GM18526 (cell line): ENCODE measurements around the gene ACOX3.

Experiments used
- POLR2A ChIP-seq: IDR thresholded peaks from 3 replicates; pipeline ENCODE4 v1.6.1; 2011; ENCODE audit not compliant: insufficient read length; ENCODE audit errors: extremely low read depth

ACOX3 gene

GRCh38 chr4:8443801-8444200, 3.3 kb upstream of the ACOX3 start:
- no peak for TF ChIP-seq POLR2A

DNA sequence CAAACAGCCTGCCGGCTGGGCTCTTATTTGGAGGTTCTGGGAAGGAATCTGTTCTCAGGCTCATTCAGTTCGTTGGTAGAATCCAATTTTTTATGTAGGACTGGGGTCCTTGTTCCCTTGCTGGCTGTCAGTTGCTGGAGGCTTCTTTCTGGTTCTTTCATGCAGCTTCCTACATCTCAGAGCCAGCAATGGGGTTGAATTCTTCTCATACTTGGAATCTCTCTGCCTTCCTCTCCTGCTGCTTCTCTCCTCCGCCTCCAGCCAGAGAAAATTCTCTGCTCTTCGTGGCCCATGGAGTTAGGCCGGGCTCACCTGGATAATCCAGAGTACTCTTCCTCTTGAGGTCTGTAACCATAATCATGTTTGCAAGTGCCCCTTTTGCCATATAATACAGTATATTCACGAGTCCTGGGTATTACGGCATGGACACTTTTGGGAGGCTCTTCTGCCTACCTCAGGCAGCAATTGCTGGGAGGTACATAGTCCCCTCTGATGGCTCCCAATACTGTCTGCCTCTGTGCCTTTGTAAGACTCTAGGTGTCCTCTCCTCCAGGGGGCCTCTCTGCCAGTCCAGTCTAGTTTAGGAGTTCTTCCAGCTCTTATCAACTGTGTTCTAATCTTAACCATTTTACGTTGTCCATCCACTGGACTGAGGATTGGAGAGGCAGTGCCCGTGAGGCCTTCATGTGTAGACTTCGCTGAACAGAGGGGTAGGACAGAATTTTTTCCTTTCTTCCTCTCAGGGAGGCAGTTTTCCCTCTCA, 2.3 kb upstream of the ACOX3 start:
- no peak for TF ChIP-seq POLR2A

- TF ChIP-seq POLR2A, result no peak
Observed at GRCh38 chr4:8441499-8442091, 1.1 kb upstream of the ACOX3 start.

DNA sequence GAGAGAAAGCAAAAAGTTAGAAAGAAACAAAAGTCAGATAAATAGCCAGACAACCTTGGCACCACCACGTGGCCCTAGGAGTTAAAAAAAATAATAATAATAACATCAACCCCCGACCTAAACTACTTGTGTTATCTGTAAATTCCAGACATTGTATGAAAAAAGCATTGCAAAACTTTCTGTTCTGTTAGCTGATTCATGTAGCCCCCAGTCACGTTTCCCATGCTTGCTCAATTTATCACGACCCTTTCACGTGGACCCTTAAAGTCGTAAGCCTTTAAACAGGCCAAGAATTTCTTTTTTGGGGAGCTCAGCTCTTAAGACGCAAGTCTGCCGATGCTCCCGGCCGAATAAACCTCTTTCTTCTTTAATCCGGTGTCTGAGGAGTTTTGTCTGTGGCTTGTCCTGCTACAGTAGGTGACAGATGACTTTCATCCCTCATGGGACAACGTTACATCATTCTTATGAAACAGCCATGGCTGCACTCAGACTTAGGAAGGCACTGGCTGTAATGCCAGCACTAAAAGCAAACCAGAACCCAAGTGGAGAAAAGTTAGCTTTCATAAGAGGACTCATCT, 520 bp downstream of the ACOX3 start:
- no peak for TF ChIP-seq POLR2A

- TF ChIP-seq POLR2A, result no peak
Observed at GRCh38 chr4:8439168-8439567, 1.4 kb downstream of the ACOX3 start.

GRCh38 chr4:8438743-8439142, 1.8 kb downstream of the ACOX3 start:
- no peak for TF ChIP-seq POLR2A

DNA sequence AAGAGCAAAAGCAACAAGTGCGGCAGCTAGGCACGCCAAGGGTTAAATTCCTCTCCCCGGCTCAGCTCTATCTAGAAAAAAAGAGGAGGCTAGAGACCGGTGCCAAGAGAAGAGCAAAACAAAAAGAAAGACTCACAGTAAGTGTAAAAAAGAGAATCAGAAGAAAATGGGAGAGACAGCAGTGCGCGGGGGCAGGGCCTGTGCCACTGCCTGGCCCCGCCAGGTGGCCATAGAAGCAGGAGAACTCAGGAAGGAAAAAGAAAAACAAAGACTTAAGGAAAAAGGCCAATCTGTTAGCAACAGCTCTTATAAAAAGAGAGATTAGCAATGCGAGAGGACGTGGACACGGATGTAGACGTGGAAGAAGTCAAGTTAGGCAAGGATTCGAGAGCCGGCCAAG, 3.2 kb downstream of the ACOX3 start:
- TF ChIP-seq POLR2A, result no peak

DNA sequence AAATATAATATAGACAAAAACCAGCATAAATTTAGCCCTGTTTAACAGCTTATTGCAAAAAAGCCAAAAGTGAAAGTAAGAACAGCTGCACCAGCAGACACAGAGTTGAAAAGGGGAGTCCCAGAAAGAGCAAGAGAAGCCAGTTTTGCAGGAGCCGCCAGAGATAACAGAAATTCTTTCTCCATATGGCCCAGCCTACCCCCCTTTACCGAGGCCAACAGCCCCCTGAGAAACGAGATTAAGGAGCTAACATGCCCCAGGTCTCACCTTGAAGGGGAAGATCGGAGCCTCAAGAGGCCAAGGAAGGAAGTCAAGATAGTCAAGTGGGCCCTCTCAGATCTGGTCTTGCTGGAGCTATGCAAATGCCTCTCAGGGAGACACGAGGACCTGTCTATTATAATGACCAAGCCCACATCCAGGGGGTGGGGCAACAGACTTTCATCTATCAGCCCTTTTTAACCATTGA, 4.8 kb downstream of the ACOX3 start:
- TF ChIP-seq POLR2A, result no peak

DNA sequence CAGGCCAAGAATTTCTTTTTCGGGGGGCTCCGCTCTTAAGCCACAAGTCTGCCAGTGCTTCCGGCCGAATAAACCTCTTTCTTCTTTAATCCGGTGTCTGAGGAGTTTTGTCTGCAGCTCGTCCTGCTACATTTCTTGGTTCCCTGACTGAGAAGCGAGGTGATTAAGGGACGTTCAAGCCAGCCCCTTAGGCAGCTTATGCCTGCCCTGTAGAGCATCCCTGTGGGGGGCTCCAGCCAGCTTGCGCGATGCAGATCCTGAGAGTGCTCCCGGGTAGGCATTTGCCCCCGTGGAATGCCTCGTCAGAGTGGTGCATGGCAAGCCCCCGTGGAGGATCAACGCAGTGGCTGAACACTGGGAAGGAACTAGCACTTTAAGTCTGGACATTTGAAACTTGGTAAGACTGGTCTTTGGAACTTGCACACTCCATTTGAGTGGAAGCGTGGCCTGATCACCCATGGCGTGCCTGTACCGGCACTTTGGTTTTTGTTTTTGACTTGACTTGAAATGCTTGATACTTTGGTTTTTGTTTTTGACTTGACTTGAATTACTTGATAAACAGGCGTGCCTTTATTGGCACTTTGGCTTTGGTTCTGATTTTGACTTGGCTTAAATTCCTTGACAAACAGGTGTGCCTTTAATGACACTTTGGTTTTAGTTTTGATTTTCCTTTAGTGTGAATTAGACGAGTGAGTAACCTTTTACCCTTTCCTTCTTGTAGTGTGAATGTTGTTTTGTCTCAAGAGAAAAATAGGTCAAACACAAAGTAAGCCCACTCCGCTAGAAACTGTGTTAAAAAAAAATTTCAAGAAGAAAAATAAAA, 6.1 kb downstream of the ACOX3 start:
- no peak for TF ChIP-seq POLR2A

DNA sequence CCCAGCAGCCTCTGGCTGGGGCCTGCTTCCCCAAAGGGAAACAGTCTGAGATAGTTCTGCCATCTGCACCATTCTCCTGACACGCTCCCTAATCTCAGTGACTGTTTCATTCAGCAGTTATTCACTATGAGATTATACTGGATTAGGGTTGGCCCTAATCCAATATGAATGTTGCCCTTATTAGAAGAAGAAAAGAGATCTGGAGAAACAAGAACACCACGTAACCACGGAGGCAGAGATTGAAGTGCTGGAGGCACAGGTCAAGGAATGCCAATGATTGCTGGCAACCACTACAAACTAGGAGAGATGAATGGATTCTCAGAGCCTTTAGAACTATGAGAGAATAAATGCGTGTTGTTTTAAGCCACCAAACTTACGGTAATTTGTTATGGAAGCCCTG, 7.4 kb downstream of the ACOX3 start:
- TF ChIP-seq POLR2A, result no peak

DNA sequence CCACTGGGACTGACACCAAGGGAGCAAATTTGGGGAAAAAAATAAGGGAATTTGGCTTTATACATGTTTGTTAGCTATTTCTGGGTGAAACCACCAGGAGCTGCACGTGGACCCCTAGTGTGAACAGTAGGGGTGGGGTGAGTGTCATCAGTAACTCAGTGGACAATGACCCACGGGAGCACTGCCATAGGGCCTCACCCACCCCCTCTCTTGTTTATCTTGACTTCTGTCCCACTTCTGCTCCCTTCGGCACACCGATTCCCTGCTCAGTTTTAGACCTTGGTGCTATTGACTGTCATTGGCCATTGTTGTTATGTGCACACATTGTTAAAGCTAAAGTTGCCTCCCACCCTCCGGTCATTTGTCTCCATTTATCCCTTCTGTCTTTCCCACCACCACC, 9.0 kb downstream of the ACOX3 start:
- no peak for TF ChIP-seq POLR2A

- TF ChIP-seq POLR2A, result peak; percentile 71
Observed at GRCh38 chr4:8428288-8429097, 12.0 kb downstream of the ACOX3 start.

- no peak for TF ChIP-seq POLR2A
Observed at GRCh38 chr4:8427761-8428287, 12.7 kb downstream of the ACOX3 start.

GRCh38 chr4:8427262-8427661, 13.3 kb downstream of the ACOX3 start:
- no peak for TF ChIP-seq POLR2A

DNA sequence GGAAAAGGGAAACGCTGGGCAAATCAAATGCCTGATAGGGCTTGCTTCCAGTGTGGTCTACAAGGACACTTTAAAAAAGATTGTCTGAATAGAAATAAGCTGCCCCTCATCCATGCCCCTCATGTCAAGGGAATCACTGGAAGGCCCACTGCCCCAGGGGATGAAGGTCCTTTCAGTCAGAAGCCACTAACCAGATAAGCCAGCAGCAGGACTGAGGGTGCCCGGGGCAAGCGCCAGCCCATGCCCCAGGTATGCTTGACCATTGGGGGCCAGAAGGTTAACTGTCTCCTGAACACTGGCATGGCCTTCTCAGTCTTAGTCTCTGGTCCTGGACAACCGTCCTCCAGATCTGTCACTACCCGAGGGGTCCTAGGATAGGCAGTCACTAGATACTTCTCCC, 17.7 kb downstream of the ACOX3 start:
- TF ChIP-seq POLR2A, result no peak

DNA sequence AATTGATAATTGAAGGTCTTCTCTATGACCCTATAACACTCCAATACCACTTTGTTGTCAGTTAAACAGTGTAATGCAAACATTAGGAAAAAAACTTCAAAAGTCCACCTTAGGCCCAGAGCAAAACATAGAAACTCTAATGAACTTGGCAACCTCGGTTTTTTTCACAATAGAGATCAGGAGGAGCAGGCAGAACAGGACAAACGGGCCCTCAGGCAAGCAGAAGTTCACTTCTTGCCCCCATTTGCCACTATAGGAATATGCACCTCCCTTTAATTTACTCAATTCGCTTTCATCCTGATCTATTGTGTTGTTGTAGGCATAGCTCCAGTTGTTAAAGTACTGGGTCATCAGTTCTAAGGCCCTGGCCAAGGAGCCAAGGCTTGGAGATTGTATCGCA, 18.2 kb downstream of the ACOX3 start:
- TF ChIP-seq POLR2A, result no peak
